ENCODE results near the gene TTLL6.

GRCh38 chr17:48728232-48729231, 88.5 kb downstream of the TTLL6 start, which contains the start of gene HOXB13:
- TF ChIP-seq CTCF (IDR thresholded peaks at IDR 0.05; ENCODE audit: insufficient read depth, low read depth, low read length), result no peak
- peak; percentile 86 for TF ChIP-seq EZH2 (IDR thresholded peaks at IDR 0.05; ENCODE audit: insufficient read depth, low read length)

All from astrocyte (in vitro differentiated cells and primary cell).